GM12864 (cell line): ENCODE results near the gene CMC1.
"Not testable (repeated sequence)": the region's sequence is repeated elsewhere in the genome, so short reads cannot be mapped to it uniquely, and the experiment has no call there.

Source experiments
- DNase-seq: peaks from one replicate; pipeline ENCODE4 v3.0.0-alpha.2; 2011; ENCODE audit warnings: low read depth
- H3K4me3 ChIP-seq: 2 replicates; pipeline ENCODE4 v1.5.1; 2011; ENCODE audit warnings: mild to moderate bottlenecking, low read depth, low read length, control low read depth
- TF ChIP-seq, protein P1 (sequence below): IDR thresholded peaks from 2 replicates; pipeline ENCODE4 v1.5.1; 2011; ENCODE audit warnings: low read depth, mild to moderate bottlenecking, moderate library complexity, low read length, control low read depth, inconsistent platforms; ENCODE audit errors: missing control alignments

CMC1 gene

DNA sequence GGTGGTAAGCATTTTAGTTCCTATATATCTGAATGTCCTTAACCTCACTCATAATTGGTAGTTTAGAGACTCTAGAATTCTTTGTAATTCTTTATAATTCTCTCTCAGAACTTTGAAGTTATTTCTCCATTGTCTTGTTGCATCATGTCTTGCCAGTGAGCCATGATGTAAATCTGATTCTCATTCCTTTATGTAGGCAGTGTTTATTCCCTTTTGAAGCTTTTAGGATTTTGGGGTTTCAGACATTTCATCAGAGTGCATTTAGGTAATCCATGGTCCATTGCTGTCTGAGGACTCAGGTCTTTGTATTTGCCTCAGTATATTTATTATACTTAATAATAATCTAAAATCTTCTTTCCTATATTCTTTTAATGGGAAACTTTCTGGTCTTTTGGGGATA lies 20.6 kb downstream of the CMC1 start:
- TF ChIP-seq, protein P1, sequence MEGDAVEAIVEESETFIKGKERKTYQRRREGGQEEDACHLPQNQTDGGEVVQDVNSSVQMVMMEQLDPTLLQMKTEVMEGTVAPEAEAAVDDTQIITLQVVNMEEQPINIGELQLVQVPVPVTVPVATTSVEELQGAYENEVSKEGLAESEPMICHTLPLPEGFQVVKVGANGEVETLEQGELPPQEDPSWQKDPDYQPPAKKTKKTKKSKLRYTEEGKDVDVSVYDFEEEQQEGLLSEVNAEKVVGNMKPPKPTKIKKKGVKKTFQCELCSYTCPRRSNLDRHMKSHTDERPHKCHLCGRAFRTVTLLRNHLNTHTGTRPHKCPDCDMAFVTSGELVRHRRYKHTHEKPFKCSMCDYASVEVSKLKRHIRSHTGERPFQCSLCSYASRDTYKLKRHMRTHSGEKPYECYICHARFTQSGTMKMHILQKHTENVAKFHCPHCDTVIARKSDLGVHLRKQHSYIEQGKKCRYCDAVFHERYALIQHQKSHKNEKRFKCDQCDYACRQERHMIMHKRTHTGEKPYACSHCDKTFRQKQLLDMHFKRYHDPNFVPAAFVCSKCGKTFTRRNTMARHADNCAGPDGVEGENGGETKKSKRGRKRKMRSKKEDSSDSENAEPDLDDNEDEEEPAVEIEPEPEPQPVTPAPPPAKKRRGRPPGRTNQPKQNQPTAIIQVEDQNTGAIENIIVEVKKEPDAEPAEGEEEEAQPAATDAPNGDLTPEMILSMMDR, result no peak
- no peak overlapping the region for H3K4me3 ChIP-seq
- DNase-seq, result no peak

DNA sequence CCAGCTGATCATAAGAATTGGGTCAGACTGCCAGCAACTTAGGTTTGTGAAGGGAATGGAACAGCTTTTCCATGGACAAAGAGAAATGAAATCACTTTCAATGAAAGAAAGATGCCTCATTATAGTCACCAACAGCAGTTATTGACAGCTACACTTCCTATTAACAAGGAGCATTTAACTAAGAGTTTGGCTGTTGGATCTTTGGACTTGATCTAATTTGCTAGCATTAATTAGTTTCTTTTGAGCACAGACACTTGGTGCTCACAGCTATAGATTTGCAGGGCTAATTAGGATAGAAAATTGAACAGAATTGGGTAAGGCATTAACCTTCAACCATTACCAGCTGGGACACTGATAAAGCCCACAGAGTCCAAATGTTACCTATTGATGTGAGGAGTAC lies 24.2 kb downstream of the CMC1 start:
- DNase-seq, result no peak
- TF ChIP-seq, protein P1, result no peak
- no peak overlapping the region for H3K4me3 ChIP-seq

DNA sequence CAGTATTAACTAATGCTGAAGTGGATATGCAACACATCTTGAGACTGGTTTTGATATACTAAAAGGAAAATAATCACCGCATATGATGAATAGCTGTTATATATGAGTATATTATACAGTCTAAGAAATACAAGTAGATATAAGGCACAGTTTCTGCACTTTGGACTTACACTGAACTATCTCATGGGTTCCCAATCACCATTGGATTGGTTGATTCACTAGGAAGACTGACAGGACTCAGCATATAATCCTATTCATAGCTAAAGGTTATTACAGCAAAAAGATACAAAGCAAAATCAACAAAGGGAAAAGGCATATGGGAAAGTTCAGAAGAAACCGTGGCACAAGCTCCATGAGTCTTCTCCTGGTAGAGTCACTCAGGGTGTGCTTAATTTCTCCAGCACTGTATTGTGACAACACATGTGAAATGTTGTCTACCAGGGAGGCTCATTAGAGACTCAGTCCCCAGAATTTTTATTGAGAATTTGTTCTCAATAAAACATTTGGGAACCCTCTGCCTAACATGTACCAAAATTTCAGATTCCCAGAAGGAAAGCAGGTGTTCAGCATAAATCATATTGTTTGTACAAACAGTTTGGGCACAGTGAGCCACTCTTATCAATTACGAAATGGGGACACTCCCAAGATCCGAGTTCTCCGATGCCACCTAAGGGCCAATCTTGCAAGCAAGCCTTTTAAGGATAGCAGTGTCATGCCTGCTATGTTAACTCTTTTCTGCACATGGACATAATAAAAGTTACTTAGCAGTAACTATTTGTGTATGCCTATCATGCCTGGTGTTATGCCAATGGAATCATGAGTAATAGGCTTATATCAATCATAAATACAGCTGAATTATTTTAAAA lies 26.8 kb downstream of the CMC1 start:
- TF ChIP-seq, protein P1, result no peak
- no peak overlapping the region for H3K4me3 ChIP-seq
- DNase-seq, result no peak

DNA sequence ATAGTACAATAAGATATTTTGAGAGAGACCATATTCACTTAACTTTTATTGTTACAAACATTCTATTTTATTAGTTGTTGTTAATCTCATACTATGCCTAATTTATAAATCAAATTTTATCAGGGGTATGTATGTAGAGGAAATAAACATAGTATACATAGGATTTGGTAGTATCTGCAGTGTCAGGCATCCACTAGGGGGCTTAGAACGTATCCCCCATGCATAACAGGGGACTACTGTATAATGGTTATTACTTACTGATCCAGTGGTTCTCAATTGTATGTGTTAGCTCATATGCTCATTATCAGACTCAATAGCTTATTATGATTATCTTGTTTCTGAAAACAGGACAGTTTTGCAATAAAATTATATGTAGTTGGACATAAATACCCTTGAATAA lies 27.6 kb downstream of the CMC1 start:
- TF ChIP-seq, protein P1, result peak; percentile 24
- H3K4me3 ChIP-seq, result no peak overlapping the region
- no peak for DNase-seq

DNA sequence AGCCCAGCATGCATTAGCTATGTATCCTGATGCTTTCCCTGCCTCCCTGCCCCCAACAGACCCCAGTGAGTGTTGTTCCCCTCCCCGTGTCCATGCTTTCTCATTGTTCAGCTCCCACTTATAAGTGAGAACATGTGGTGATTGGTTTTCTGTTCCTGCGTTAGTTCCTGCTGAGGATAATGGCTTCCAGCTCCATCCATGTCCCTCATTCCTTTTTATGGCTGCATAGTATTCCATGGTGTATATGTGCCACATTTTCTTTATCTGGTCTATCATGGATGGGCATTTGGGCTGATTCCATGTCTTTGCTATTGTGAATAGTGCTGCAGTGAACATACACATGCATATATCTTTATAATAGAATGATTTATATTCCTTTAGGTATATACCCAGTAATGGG lies 28.5 kb downstream of the CMC1 start:
- H3K4me3 ChIP-seq, DNase-seq: not testable (repeated sequence)

DNA sequence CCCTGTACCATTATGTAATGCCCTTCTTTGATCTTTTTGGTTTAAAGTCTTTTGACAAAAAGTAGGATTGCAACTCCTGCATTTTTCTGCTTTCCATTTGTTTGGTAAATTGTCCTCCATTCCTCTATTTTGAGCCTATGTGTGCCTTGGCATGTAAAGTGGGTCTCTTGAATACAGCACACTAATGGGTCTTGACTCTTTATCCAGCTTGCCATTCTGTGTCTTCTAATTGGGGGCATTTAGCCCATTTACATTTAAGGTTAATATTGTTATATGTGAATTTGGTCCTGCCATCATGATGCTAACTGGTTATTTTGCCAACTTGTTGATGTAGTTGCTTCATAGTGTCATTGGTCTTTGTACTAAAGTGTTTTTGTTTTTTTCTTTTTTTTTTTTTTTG lies 32.4 kb downstream of the CMC1 start:
- H3K4me3 ChIP-seq, result no peak overlapping the region
- DNase-seq, result no peak
- TF ChIP-seq, protein P1, result no peak

DNA sequence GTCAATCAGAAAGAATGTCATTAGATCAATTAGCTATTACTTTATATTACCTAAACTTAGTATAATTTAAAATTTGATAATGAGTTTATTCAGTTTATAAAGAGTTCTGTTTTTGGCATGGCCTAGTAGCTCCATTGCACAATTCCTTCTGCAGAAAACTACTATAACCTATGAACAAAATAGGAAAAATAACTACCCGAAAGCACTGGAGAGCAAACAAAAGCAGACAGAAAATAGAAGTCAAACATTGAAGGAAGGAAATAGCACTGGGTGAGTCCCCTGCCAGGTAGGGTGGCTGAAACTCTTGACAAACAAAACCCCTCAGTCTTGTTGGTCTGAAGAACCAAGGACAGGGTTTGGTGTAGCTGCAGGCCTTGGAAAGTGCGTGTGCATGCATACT lies 37.5 kb downstream of the CMC1 start:
- DNase-seq, result no peak
- no peak overlapping the region for H3K4me3 ChIP-seq
- TF ChIP-seq, protein P1, result no peak
